Stomach (tissue), 9 donors: ENCODE results near the gene ADD2. TPM values are rescaled to one million over a fixed set of nuclear protein-coding genes. Genes with fewer than 3 reads are reported as not detected.

Source experiments
- DNase-seq, 2 donors: peaks; one replicate each; pipeline versions ENCODE4 v3.0.0 to v3.0.0-alpha.2; 2013 to 2019
- H3K27ac ChIP-seq, 5 donors: fragments of 200-600 bp in 4 of 5; sonication (generic) in 4 of 5; one replicate each; pipeline ENCODE4 v1.5.1; 2013 to 2019; ENCODE audit warnings: mild to moderate bottlenecking in 1 of 5, moderate library complexity in 1 of 5
- H3K27me3 ChIP-seq, 3 donors: fragments of 200-600 bp; sonication (generic); one replicate each; pipeline ENCODE4 v1.5.1; 2017 to 2019; ENCODE audit warnings: mixed run types in 1 of 3
- H3K36me3 ChIP-seq, 4 donors: fragments of 200-600 bp; sonication (generic); 1 replicate in 3 of 4; 2 replicates in 1 of 4; pipeline ENCODE4 v1.5.1; 2016 to 2019
- H3K4me1 ChIP-seq, 4 donors: fragments of 200-600 bp; sonication (generic); one replicate each; pipeline ENCODE4 v1.5.1; 2016 to 2019
- H3K4me3 ChIP-seq, 4 donors: fragments of 200-600 bp; sonication (generic) in 3 of 4; one replicate each; pipeline ENCODE4 v1.5.1; 2016 to 2019; ENCODE audit warnings: mild to moderate bottlenecking in 1 of 4
- H3K9me3 ChIP-seq, 4 donors: fragments of 200-600 bp; sonication (generic); one replicate each; pipeline ENCODE4 v1.5.1; 2016 to 2019
- EP300 ChIP-seq: sonication (generic); formaldehyde crosslinking; IDR thresholded peaks from one replicate; pipeline ENCODE4 v1.6.1; 2017; ENCODE audit warnings: antibody characterized with exemption
- POLR2A ChIP-seq, 4 donors: fragments of 450-650 bp; IDR thresholded peaks; one replicate each; pipeline ENCODE4 v1.6.1; 2016; ENCODE audit warnings: antibody characterized with exemption in 4 of 4, control low read depth in 2 of 4, mild to moderate bottlenecking in 1 of 4, moderate library complexity in 1 of 4
- POLR2AphosphoS5 ChIP-seq, 3 donors: sonication (generic); formaldehyde crosslinking; IDR thresholded peaks; one replicate each; pipeline ENCODE4 v1.6.1; 2016; ENCODE audit warnings: antibody characterized with exemption in 3 of 3
- WGBS, 5 donors: extraction: QIAGEN DNeasy Blood & Tissue Kit in 3 of 5; methylation state at CpG; one replicate each; pipeline versions ENCODE4 v1.1.5 to v1.1.7; 2013 to 2018; 5-methylcytosine and 5-hydroxymethylcytosine counted together
- intact Hi-C: fragments of 100-400 bp; cut with DNase I; formaldehyde crosslinking; loops from one replicate; pipeline ENCODE4 v1.15.1; 2023; ENCODE audit warnings: low total_unique reads
- polyA plus RNA-seq, 3 donors: library from polyadenylated mRNA; stranded (reverse); fragments of 200-250 nt; gene quantifications; one replicate each; pipeline ENCODE4 v1.2.3, GENCODE V29; 2013
- total RNA-seq, 5 donors: library from RNA; depleted of rRNA; stranded (reverse); fragments of >200 nt; gene quantifications; one replicate each; pipeline versions ENCODE4 v1.1.0 to v1.2.3, GENCODE V29; 2014 to 2016
- TF ChIP-seq, protein P1 (sequence below), 7 experiments: fragments of 450-650 bp in 4 of 7; fragments of 200-600 bp in 3 of 7; sonication (generic) in 3 of 7; IDR thresholded peaks; one replicate each; pipeline ENCODE4 v1.5.1; 2016 to 2019; ENCODE audit warnings: antibody characterized with exemption in 7 of 7, control low read depth in 2 of 7, mild to moderate bottlenecking in 1 of 7
- donor health status: healthy with polysubstance abuse.
- donor health status: Bipolar disorder and iron deficiency.
- donor health status: healthy.

The ADD2 gene
- total and polyA plus RNA-seq, 8 donors, result 0.12 to 5.5 (median 1.5) TPM; not detected in 2

DNA sequence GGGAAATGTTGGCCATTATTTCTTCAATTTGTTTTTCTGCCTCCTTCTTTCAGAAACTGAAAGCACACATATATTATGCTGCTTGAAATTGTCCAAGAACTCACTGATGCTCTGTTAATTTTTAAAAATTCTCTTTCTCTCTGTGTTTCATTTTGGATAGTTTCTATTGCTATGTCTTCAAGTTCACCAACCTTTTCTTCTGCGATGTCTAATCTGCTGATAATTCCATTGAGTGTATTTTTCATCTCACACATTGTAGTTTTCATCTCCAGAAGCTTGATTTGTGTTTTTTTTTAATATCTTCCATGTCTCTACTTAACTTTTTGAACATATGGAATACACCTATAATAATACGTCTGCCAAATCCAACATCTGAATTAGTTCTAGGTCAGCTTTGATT is 116.3 kb downstream of the ADD2 start:
- H3K27me3 ChIP-seq, result peaks cover 0 to 43% (median 13%) of the 10 kb centered on the region in 3 donors
- no peaks in the 10 kb centered on the region for H3K4me1 ChIP-seq
- H3K27ac ChIP-seq, result no peak overlapping the region
- TF ChIP-seq EP300, result no peak
- TF ChIP-seq, protein P1, sequence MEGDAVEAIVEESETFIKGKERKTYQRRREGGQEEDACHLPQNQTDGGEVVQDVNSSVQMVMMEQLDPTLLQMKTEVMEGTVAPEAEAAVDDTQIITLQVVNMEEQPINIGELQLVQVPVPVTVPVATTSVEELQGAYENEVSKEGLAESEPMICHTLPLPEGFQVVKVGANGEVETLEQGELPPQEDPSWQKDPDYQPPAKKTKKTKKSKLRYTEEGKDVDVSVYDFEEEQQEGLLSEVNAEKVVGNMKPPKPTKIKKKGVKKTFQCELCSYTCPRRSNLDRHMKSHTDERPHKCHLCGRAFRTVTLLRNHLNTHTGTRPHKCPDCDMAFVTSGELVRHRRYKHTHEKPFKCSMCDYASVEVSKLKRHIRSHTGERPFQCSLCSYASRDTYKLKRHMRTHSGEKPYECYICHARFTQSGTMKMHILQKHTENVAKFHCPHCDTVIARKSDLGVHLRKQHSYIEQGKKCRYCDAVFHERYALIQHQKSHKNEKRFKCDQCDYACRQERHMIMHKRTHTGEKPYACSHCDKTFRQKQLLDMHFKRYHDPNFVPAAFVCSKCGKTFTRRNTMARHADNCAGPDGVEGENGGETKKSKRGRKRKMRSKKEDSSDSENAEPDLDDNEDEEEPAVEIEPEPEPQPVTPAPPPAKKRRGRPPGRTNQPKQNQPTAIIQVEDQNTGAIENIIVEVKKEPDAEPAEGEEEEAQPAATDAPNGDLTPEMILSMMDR (IDR thresholded peaks at IDR 0.05), result no peak
- H3K36me3 ChIP-seq, result no peaks in the 10 kb centered on the region
- 77 to 88% (median 83%) methylated on average over 2 of the region's 2 CpGs for WGBS, 5 donors
- intact Hi-C loops, result no loop called here
- no peak for DNase-seq
- H3K4me3 ChIP-seq, result no peak overlapping the region
- H3K9me3 ChIP-seq, result no peaks in the 10 kb centered on the region

DNA sequence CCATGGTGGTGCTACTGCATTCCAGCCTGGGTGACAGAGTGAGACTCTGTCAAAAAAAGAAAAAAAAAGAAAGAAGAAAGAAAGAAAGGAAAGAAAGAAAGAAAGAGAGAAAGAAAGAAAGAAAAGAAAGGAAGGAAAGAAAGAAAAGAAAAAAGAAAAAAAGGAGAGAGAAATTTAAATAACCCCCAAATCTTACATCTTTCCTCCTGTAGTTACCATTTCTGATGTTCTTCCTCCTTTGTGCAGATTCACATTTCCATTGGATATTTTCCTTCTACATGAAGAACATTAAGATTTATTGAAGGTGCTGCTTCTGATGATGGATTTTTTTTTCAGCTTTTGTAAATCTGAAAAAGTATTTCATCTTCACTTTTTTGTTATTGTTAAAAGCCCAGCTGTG is 117.0 kb downstream of the ADD2 start:
- Histone ChIP-seq H3K4me1 (no peaks in the 10 kb centered on the region), H3K4me3 (no peak overlapping the region), H3K27me3 (peaks cover 0 to 36% (median 11%) of the 10 kb centered on the region in 3 donors), H3K27ac (no peak overlapping the region), H3K36me3 (no peaks in the 10 kb centered on the region), H3K9me3 (no peaks in the 10 kb centered on the region)
- intact Hi-C loops, result no loop called here
- TF ChIP-seq POLR2A (IDR thresholded peaks at IDR 0.05), result no peak
- TF ChIP-seq, protein P1 (IDR thresholded peaks at IDR 0.05), result no peak
- no peak for DNase-seq

DNA sequence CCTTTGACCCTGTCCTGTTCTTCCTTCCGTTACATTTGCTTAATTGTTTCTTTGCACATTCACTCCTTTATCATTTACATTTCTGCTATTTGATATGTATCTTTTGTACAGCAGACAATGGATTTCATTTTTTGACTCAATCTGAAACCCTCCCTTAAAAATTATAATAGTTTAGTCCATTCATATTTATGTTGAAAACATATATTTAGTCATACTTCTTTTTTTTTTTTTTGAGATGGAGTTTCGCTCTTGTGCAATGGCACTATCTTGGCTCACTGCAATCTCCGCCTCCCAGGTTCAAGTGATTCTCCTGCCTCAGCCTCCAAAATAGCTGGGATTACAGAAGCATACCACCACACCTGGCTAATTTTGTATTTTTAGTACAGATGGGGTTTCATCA is 119.0 kb downstream of the ADD2 start:
- intact Hi-C loops, result loop anchor here (10.0 kb wide), 1 partner anchor 304 kb away; no protein-coding TSS in a partner anchor
- H3K9me3 ChIP-seq, result no peaks in the 10 kb centered on the region
- WGBS, 5 donors, result 69 to 81% (median 77%) methylated on average over 3 of the region's 3 CpGs
- H3K36me3 ChIP-seq, result no peaks in the 10 kb centered on the region
- H3K27me3 ChIP-seq, result peaks cover 0 to 16% (median 3%) of the 10 kb centered on the region in 3 donors
- H3K4me1 ChIP-seq, result no peaks in the 10 kb centered on the region
- H3K27ac ChIP-seq, result no peak overlapping the region
- no peak overlapping the region for H3K4me3 ChIP-seq
- DNase-seq, result no peak
- TF ChIP-seq EP300, result no peak
- TF ChIP-seq, protein P1 (IDR thresholded peaks at IDR 0.05), result no peak
- TF ChIP-seq POLR2AphosphoS5 (IDR thresholded peaks at IDR 0.05), result no peak
- no peak for TF ChIP-seq POLR2A (IDR thresholded peaks at IDR 0.05)

DNA sequence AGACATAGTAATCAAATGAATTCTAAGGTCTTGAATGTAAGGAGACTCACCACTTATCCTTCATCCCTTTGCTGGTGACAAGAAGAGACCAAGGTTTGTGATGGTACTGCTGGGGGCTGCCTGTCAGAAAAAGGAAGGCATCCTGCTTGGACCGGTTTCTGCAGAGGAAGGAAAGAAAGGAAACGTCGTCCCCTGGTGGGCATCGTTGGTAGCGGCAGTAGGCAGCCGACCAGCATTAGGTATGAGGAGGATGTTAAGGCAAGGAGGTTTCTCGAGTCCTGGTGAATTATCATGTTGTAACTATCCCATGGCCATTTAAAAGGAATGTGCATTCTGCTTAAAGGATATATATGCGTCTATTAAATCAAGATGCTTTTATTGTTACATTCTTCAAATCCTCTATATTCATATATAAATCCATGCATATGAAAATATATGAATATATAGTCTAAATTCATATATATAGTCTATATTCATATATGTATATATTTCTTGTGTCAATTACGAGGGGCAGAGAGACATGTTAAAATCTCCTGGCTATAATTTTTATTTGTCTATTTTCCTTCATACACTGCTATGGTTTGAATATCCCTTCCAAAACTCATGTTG is 120.0 kb downstream of the ADD2 start:
- intact Hi-C loops, result loop anchor here (10.0 kb wide), 1 partner anchor 303 kb away; no protein-coding TSS in a partner anchor
- TF ChIP-seq POLR2AphosphoS5 (IDR thresholded peaks at IDR 0.05), result peak in 1 of 3 donors; percentile 13
- no peak for TF ChIP-seq EP300
- no peak for TF ChIP-seq POLR2A (IDR thresholded peaks at IDR 0.05)
- TF ChIP-seq, protein P1 (IDR thresholded peaks at IDR 0.05), result peak in 5 of 7 experiments; percentile 86 to 97 (median 92)
- 3 to 5% (median 3%) methylated on average over 9 of the region's 9 CpGs for WGBS, 5 donors

More for the DNA sequence above, 120.0 kb downstream of the ADD2 start:
- H3K4me1 ChIP-seq, result no peaks in the 10 kb centered on the region
- H3K36me3 ChIP-seq, result no peaks in the 10 kb centered on the region
- DNase-seq, result peak; percentile 74 to 89
- no peaks in the 10 kb centered on the region for H3K9me3 ChIP-seq
- H3K27ac ChIP-seq, result no peak overlapping the region
- H3K4me3 ChIP-seq, result no peak overlapping the region
- peaks cover 0 to 7% (median 0%) of the 10 kb centered on the region in 3 donors for H3K27me3 ChIP-seq
